ENCODE data around the gene MDK. TPM values are rescaled to one million over a fixed set of nuclear protein-coding genes. Genes with fewer than 3 reads are reported as not detected.

Gene MDK
- total and polyA plus RNA-seq, 5 donors from 2014 or later, result 6.1 TPM; not detected in 4

DNA sequence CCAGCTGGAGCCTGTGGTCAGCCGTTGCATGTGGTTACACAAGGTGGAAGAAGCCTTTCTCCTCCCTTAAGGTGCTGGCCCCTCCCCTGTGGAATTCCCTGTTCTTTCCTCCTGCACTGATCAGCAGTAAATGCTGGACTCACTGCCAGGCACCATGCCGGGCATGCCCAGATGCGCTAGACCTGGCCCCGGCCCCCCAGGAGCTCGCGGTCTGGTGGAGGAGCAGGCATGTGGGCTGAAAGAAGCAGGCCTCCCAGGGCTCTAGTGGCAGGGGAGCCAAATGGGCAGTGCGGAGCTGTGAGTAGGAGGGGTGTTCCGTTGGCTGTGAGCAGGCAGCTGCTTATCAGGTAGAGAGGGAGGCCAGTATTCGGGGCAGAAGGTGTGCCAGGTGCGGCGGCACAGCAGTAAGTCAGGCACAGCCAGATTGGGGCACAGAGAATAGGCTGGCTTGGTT, 24.0 kb upstream of the MDK start:
- Histone ChIP-seq H3K4me1 (ENCODE audit: control insufficient read depth, insufficient read depth, low read length, poor library complexity, severe bottlenecking) (peaks cover 75% of the 10 kb centered on the region), H3K4me3 (ENCODE audit: low read depth, low read length) (no peak overlapping the region), H3K27ac (ENCODE audit: insufficient read depth, low read length, poor library complexity, severe bottlenecking) (peak overlapping the region; percentile 23), H3K36me3 (ENCODE audit: control insufficient read depth, insufficient read depth, low read length) (peaks cover 13% of the 10 kb centered on the region), H3K27me3 (ENCODE audit: control insufficient read depth, insufficient read depth, low read length) (no peaks in the 10 kb centered on the region), H3K9me3 (ENCODE audit: control insufficient read depth in 2 of 2, low read length in 2 of 2) (no peaks in the 10 kb centered on the region)
- no peak for ATAC-seq (ENCODE audit: low read depth in 2 of 2)
- peaks cover 25 to 81% (median 46%) of the 10 kb centered on the region in 4 donors for H3K4me1 Mint-ChIP-seq
- DNase-seq, result no peak
- H3K9me3 Mint-ChIP-seq, result no peaks in the 10 kb centered on the region
- no peaks in the 10 kb centered on the region for H3K27me3 Mint-ChIP-seq
- peak overlapping the region in 1 of 4 donors; percentile 85 for H3K4me3 Mint-ChIP-seq
- H3K27ac Mint-ChIP-seq, result peak overlapping the region; percentile 50 to 90 (median 75)
- H3K36me3 Mint-ChIP-seq, result peaks cover 13% of the 10 kb centered on the region

GRCh38 chr11:46359953-46360352, 21.5 kb upstream of the MDK start:
- ATAC-seq (ENCODE audit: low read depth in 2 of 2), result no peak
- H3K27me3 Mint-ChIP-seq, result no peaks in the 10 kb centered on the region
- H3K4me3 ChIP-seq (ENCODE audit: low read depth, low read length), result no peak overlapping the region
- H3K9me3 ChIP-seq (ENCODE audit: control insufficient read depth in 2 of 2, low read length in 2 of 2), result no peaks in the 10 kb centered on the region
- H3K4me1 Mint-ChIP-seq, result peaks cover 18 to 79% (median 38%) of the 10 kb centered on the region in 4 donors
- peaks cover 12% of the 10 kb centered on the region for H3K36me3 ChIP-seq (ENCODE audit: control insufficient read depth, insufficient read depth, low read length)
- H3K36me3 Mint-ChIP-seq, result peaks cover 4% of the 10 kb centered on the region
- no peak for DNase-seq
- H3K4me3 Mint-ChIP-seq, result peak overlapping the region; percentile 31 to 89 (median 64)
- H3K27me3 ChIP-seq (ENCODE audit: control insufficient read depth, insufficient read depth, low read length), result no peaks in the 10 kb centered on the region
- H3K27ac ChIP-seq (ENCODE audit: insufficient read depth, low read length, poor library complexity, severe bottlenecking), result peak overlapping the region; percentile 66
- H3K4me1 ChIP-seq (ENCODE audit: control insufficient read depth, insufficient read depth, low read length, poor library complexity, severe bottlenecking), result peaks cover 68% of the 10 kb centered on the region
- no peaks in the 10 kb centered on the region for H3K9me3 Mint-ChIP-seq
- peak overlapping the region in 1 of 3 donors; percentile 95 for H3K27ac Mint-ChIP-seq

GRCh38 chr11:46360878-46361277, 20.6 kb upstream of the MDK start:
- Histone ChIP-seq H3K4me3 (ENCODE audit: low read depth, low read length) (peak overlapping the region; percentile 45), H3K9me3 (ENCODE audit: control insufficient read depth in 2 of 2, low read length in 2 of 2) (no peaks in the 10 kb centered on the region), H3K27ac (ENCODE audit: insufficient read depth, low read length, poor library complexity, severe bottlenecking) (peak overlapping the region; percentile 66), H3K27me3 (ENCODE audit: control insufficient read depth, insufficient read depth, low read length) (no peaks in the 10 kb centered on the region), H3K36me3 (ENCODE audit: control insufficient read depth, insufficient read depth, low read length) (peaks cover 12% of the 10 kb centered on the region), H3K4me1 (ENCODE audit: control insufficient read depth, insufficient read depth, low read length, poor library complexity, severe bottlenecking) (peaks cover 73% of the 10 kb centered on the region)
- peak; percentile 32 to 33 for ATAC-seq (ENCODE audit: low read depth in 2 of 2)
- no peaks in the 10 kb centered on the region for H3K9me3 Mint-ChIP-seq
- H3K27ac Mint-ChIP-seq, result peak overlapping the region; percentile 77 to 96 (median 95)
- no peaks in the 10 kb centered on the region for H3K27me3 Mint-ChIP-seq
- DNase-seq, result peak in 1 of 3 donors; percentile 40
- peak overlapping the region; percentile 85 to 98 (median 88) for H3K4me3 Mint-ChIP-seq
- H3K36me3 Mint-ChIP-seq, result peaks cover 4% of the 10 kb centered on the region
- peaks cover 18 to 82% (median 44%) of the 10 kb centered on the region in 4 donors for H3K4me1 Mint-ChIP-seq

DNA sequence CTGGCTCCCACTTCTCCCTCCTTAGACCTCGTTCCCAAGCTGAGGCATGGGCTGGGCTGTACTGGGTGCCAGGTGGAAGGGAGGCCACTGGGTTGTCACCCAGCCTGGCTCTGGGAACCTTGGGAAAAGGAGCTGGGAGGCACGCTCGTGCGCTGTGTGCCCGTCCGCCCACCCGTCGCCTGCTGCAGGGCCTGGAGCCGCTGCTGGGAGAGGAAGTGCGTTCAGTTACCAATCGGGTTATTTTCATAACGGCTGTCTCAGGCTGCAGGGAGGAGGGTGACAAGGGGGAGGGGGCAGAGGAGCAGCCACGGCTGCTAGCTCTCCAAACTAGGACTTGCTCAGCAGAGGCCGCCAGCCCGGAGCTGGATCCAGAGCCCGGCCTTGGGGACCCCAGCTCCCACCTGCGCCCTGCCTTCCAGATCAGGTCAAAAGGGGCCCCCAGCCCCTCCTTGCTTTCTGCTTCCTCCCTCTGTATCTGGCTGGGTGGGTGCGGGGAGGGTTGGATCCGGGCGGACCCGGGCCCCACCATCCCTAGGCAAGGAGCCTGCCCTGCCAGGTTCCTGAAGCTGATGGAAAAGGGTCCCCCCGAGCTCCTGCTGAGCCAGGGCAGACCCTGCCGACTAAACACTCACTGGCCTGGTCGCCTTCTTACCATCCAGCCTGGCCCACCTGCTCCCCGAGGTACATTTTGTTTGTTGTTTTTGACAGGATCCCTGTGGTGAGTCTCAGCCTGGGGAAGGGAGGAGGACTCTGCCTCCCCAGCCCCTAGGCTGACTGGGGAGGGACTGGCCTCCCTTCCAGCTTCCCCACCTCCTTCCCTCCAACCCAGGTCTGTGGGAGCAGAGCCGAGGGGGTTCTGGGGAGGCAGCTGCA, 19.9 kb upstream of the MDK start:
- H3K27me3 Mint-ChIP-seq, result no peaks in the 10 kb centered on the region
- H3K4me1 Mint-ChIP-seq, result peaks cover 16 to 77% (median 39%) of the 10 kb centered on the region in 4 donors
- H3K9me3 ChIP-seq (ENCODE audit: control insufficient read depth in 2 of 2, low read length in 2 of 2), result no peaks in the 10 kb centered on the region
- H3K36me3 Mint-ChIP-seq, result peaks cover under 1% of the 10 kb centered on the region
- peak overlapping the region; percentile 45 for H3K4me3 ChIP-seq (ENCODE audit: low read depth, low read length)
- no peaks in the 10 kb centered on the region for H3K27me3 ChIP-seq (ENCODE audit: control insufficient read depth, insufficient read depth, low read length)
- peak overlapping the region; percentile 66 for H3K27ac ChIP-seq (ENCODE audit: insufficient read depth, low read length, poor library complexity, severe bottlenecking)
- ATAC-seq (ENCODE audit: low read depth in 2 of 2) (peak; percentile 88 to 92), DNase-seq (peak; percentile 38 to 82 (median 67))
- peaks cover 10% of the 10 kb centered on the region for H3K36me3 ChIP-seq (ENCODE audit: control insufficient read depth, insufficient read depth, low read length)
- peak overlapping the region; percentile 77 to 96 (median 95) for H3K27ac Mint-ChIP-seq
- peaks cover 72% of the 10 kb centered on the region for H3K4me1 ChIP-seq (ENCODE audit: control insufficient read depth, insufficient read depth, low read length, poor library complexity, severe bottlenecking)
- no peaks in the 10 kb centered on the region for H3K9me3 Mint-ChIP-seq
- H3K4me3 Mint-ChIP-seq, result peak overlapping the region; percentile 85 to 98 (median 88)

DNA sequence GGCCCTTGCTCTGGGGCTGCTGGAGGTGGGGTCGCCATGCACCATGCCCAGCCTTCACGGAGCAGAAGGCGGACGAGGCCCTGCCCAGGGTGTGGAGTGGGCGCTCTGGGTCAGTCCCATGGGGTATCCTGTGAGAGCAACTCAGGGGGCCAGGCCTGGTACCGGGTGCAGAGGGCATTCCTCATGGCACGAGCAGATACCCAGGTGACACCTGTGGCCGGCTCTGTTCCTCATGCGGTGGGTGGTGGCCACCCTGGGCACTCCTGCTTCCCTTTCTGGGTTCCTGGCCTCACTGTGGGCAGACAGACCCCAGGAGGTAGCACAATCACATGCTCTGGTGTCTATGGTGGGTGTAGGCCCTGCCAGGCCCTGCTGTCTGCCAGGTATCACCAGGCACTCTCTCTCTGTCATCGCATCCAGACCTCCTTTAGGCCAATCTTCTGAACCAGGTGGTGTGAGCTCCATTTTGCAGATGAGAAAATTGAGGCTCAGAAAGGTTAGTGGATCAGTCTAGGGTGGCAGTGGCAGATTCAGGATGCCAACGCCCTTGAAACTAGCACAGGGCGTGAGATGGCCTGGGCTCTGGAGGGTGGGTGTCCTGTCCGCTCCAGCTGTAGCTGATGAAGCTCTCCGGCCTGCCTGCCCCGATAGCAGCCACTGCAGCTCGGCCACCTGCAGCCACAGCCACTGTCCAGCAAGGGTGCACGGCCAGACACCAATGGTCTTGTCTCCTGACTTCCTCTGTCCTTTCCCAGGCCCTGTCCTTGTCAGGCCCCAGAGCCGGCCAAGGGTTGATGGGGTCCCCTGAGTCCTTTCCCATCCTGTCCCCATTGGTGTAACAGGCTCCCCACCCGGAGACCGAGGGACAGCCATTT, 19.1 kb upstream of the MDK start:
- Histone ChIP-seq H3K4me3 (ENCODE audit: low read depth, low read length) (peak overlapping the region; percentile 24), H3K4me1 (ENCODE audit: control insufficient read depth, insufficient read depth, low read length, poor library complexity, severe bottlenecking) (peaks cover 72% of the 10 kb centered on the region), H3K9me3 (ENCODE audit: control insufficient read depth in 2 of 2, low read length in 2 of 2) (no peaks in the 10 kb centered on the region), H3K27ac (ENCODE audit: insufficient read depth, low read length, poor library complexity, severe bottlenecking) (peak overlapping the region; percentile 66), H3K36me3 (ENCODE audit: control insufficient read depth, insufficient read depth, low read length) (peaks cover 6% of the 10 kb centered on the region), H3K27me3 (ENCODE audit: control insufficient read depth, insufficient read depth, low read length) (no peaks in the 10 kb centered on the region)
- ATAC-seq (ENCODE audit: low read depth in 2 of 2), result no peak
- Mint-ChIP-seq H3K9me3 (no peaks in the 10 kb centered on the region), H3K27ac (peak overlapping the region in 2 of 3 donors; percentile 85 to 94), H3K4me3 (peak overlapping the region; percentile 62 to 89 (median 83)), H3K4me1 (peaks cover 11 to 74% (median 35%) of the 10 kb centered on the region in 4 donors), H3K27me3 (no peaks in the 10 kb centered on the region), H3K36me3 (no peaks in the 10 kb centered on the region)
- DNase-seq, result no peak

DNA sequence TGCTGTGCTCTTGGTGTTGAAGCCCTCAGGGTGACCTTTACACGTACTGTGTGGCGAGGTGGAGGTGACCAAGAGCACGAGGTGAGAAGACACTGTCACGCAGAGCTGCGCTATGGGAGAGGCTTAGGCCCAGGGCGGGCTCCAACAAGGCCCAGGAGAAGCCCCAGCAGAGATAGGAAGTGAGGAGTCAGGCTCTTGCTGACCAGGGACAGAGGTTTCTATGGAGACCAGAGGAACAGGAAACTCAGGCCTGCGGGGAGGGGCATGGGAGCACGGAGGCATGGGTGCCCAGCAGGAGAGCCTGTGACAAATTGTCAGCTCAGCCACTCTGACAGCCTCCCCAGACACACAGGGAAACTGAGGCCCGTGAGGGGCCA, 18.4 kb upstream of the MDK start:
- H3K4me3 ChIP-seq (ENCODE audit: low read depth, low read length), result no peak overlapping the region
- no peaks in the 10 kb centered on the region for H3K9me3 ChIP-seq (ENCODE audit: control insufficient read depth in 2 of 2, low read length in 2 of 2)
- H3K27ac Mint-ChIP-seq, result peak overlapping the region in 2 of 3 donors; percentile 85 to 94
- H3K4me1 Mint-ChIP-seq, result peaks cover 10 to 74% (median 33%) of the 10 kb centered on the region in 4 donors
- peak overlapping the region in 3 of 4 donors; percentile 47 to 89 (median 62) for H3K4me3 Mint-ChIP-seq
- no peaks in the 10 kb centered on the region for H3K36me3 Mint-ChIP-seq
- no peak for ATAC-seq (ENCODE audit: low read depth in 2 of 2)
- H3K27me3 ChIP-seq (ENCODE audit: control insufficient read depth, insufficient read depth, low read length), result no peaks in the 10 kb centered on the region
- no peak for DNase-seq
- no peak overlapping the region for H3K27ac ChIP-seq (ENCODE audit: insufficient read depth, low read length, poor library complexity, severe bottlenecking)
- H3K4me1 ChIP-seq (ENCODE audit: control insufficient read depth, insufficient read depth, low read length, poor library complexity, severe bottlenecking), result peaks cover 68% of the 10 kb centered on the region
- H3K9me3 Mint-ChIP-seq, result no peaks in the 10 kb centered on the region
- peaks cover 10% of the 10 kb centered on the region for H3K36me3 ChIP-seq (ENCODE audit: control insufficient read depth, insufficient read depth, low read length)
- no peaks in the 10 kb centered on the region for H3K27me3 Mint-ChIP-seq

DNA sequence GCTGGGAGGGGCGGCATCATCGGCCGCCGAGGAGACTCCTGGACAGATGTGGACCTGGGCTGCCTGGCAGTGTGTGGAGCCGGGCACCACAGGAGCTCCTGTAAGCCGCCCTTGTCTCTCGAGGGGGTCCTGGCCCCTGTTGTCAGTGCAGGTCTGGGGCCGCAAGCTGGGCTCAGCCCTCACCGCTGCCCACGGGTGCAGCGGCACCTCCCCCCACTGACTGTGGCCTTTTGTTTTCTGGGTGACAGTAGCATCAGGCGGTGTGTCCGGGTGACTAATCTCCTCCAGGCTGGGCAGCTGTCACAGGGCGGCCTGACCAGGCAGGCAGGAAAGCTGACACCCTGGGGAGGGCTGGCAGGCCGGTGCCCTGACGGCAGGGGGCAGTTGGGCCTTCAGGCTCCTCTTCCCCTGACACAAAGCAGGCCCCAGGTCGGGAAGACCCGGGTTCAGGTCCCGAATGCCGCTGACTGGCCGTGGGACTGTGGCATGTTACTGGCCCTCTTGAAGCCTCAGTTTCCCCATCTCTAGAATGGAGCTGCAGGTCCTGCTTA, 17.9 kb upstream of the MDK start:
- Mint-ChIP-seq H3K4me3 (no peak overlapping the region), H3K36me3 (peaks cover 3% of the 10 kb centered on the region), H3K27ac (peak overlapping the region in 1 of 3 donors; percentile 46), H3K9me3 (no peaks in the 10 kb centered on the region), H3K4me1 (peaks cover 6 to 74% (median 33%) of the 10 kb centered on the region in 4 donors), H3K27me3 (no peaks in the 10 kb centered on the region)
- Histone ChIP-seq H3K27me3 (ENCODE audit: control insufficient read depth, insufficient read depth, low read length) (no peaks in the 10 kb centered on the region), H3K36me3 (ENCODE audit: control insufficient read depth, insufficient read depth, low read length) (peaks cover 15% of the 10 kb centered on the region), H3K27ac (ENCODE audit: insufficient read depth, low read length, poor library complexity, severe bottlenecking) (no peak overlapping the region), H3K9me3 (ENCODE audit: control insufficient read depth in 2 of 2, low read length in 2 of 2) (no peaks in the 10 kb centered on the region), H3K4me1 (ENCODE audit: control insufficient read depth, insufficient read depth, low read length, poor library complexity, severe bottlenecking) (peaks cover 64% of the 10 kb centered on the region), H3K4me3 (ENCODE audit: low read depth, low read length) (no peak overlapping the region)
- DNase-seq (no peak), ATAC-seq (ENCODE audit: low read depth in 2 of 2) (no peak)

All from CD4-positive, CD25-positive, alpha-beta regulatory T cell (primary cell).